GM12875 (cell line): ENCODE data around the gene HOXB7.

Experiments
- H3K4me3 ChIP-seq: one replicate; pipeline ENCODE4 v1.5.1; 2011; ENCODE audit warnings: low read depth, low read length, control low read depth
- TF ChIP-seq, protein P1 (sequence below): IDR thresholded peaks from 2 replicates; pipeline ENCODE4 v1.5.1; 2011; ENCODE audit warnings: low read depth, mild to moderate bottlenecking, control low read depth, inconsistent platforms, low read length, moderate library complexity, borderline replicate concordance; ENCODE audit not compliant: insufficient read depth

Gene HOXB7

DNA sequence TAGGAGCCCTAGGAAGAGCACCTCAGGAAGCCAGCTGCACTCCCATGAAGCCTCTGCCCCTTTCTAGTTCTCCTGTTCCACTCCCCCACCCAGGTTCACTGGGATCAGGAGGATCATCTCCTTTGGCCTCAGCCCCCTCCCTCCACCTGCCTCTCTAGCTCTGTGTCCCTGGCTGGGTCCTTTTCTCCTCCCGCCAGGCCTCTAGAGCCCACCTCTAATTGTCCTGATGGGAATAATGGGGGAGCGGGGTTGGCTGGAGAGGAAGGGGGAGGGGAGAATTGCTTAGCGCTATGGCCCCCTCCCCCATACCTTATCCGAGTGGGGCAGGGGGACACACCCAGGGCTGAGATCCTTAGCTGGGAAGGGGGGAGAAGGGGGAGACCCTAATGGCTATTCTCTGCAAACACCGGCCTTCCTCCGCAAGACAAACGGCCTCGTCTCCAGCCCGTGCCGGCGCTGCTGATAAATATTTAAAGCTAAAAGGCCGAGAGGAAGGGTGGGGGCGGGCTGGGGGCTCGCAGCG is 997 bp downstream of the HOXB7 start:
- peak overlapping the region; percentile 87 for H3K4me3 ChIP-seq
- TF ChIP-seq, protein P1, sequence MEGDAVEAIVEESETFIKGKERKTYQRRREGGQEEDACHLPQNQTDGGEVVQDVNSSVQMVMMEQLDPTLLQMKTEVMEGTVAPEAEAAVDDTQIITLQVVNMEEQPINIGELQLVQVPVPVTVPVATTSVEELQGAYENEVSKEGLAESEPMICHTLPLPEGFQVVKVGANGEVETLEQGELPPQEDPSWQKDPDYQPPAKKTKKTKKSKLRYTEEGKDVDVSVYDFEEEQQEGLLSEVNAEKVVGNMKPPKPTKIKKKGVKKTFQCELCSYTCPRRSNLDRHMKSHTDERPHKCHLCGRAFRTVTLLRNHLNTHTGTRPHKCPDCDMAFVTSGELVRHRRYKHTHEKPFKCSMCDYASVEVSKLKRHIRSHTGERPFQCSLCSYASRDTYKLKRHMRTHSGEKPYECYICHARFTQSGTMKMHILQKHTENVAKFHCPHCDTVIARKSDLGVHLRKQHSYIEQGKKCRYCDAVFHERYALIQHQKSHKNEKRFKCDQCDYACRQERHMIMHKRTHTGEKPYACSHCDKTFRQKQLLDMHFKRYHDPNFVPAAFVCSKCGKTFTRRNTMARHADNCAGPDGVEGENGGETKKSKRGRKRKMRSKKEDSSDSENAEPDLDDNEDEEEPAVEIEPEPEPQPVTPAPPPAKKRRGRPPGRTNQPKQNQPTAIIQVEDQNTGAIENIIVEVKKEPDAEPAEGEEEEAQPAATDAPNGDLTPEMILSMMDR: no peak

DNA sequence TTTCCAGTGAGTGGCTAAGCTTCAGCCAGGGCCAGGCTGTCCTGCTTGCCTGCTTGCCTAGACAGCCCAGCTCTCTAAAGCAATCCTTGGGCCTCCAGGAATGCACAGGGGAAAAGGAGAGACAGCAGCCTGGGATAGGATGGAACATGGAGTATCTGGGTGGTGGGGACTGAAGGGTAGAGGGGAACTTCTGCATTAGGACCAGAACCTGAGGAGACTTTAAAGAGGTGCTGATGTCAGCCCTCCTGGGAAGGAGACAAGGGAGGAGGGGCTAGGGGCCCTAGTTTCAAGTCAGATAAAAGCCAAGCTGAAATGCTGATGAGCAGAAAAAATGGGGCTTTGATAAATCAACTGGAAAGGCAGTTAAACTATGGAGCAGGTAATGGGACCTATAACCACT is 1.8 kb downstream of the HOXB7 start:
- TF ChIP-seq, protein P1: no peak
- no peak overlapping the region for H3K4me3 ChIP-seq

GRCh38 chr17:48608494-48608834 is 2.4 kb downstream of the HOXB7 start:
- H3K4me3 ChIP-seq: no peak overlapping the region
- TF ChIP-seq, protein P1: no peak

- H3K4me3 ChIP-seq: no peak overlapping the region
- TF ChIP-seq, protein P1: no peak
Measured at GRCh38 chr17:48606892-48607614, 3.8 kb downstream of the HOXB7 start.

DNA sequence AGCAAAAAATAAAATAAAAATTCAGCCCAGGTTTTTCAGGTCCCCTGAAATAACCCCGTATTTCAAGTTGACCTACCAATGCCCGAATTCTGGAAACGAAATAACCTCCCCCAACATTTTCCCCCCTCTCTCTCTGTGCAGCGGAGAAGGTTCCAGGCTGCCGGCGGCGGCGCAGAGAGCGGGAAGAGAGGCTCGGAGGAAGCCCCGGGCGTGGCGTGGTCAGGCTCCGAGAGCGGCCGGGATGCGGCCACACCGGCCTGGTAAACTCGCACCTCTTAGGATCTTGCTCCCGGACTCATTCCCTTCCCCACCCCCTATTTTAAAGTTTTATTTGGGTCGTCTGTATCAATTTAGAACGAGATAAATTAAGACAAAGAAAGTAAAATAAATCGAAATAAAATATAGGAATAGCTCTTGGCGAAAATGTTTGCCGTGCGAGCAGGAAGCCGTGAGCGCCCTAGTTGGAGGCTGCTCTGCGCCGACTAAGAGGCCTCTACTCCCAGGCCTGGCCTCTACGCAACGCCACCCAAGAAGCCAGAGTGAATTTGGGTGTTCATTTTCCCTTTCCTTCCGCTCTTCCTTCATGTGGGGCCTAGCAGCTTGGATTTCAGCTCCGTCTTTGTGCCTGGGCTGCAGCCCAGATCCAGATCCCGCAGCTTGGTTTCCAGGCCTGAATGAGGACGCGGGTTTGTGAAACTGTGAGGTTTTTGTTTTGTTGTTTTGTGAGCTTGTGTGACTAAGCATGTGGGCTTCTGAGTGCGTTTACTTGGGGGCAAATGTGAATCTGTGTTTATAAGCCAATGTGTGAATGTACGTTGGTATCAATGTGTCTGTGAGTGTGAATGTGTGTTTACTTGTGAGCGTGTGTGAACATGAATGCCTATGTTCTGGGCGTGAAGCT is 4.6 kb downstream of the HOXB7 start:
- no peak overlapping the region for H3K4me3 ChIP-seq
- TF ChIP-seq, protein P1: no peak

DNA sequence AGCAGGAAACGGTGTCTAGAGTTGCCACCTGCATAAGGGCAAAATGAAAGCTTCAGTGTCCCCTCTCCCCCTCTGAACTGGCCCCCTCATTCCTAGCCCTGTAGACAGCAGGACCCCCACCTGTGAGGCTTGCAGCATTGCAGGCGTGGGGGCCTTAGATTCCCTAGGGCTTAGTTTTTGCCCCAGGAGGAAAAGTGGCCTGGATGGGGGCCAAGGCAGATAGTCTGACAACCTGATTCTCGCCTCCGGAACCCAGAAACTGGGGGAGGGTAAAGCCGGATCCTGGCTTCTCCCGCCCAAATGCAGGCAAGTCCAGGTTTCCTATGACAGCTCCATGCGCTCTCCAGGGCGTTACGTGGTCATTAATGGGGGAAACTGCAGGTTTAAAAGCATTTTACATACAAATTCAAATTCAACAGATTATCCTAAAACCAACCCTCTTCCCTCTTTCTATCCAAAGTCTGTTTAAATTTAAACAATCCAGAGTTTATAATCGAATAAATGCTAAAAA is 5.4 kb downstream of the HOXB7 start:
- TF ChIP-seq, protein P1: no peak

More for the DNA sequence above, 5.4 kb downstream of the HOXB7 start:
- H3K4me3 ChIP-seq: no peak overlapping the region
